T-helper 9 cell (primary cell): ENCODE results near the gene ILDR2.
"Not testable (repeated sequence)": the region's sequence is repeated elsewhere in the genome, so short reads cannot be mapped to it uniquely, and the experiment has no call there.

ENCODE experiments used
- DNase-seq: peaks from one replicate; pipeline ENCODE4 v3.0.0-alpha.2; 2020

ILDR2 gene

DNA sequence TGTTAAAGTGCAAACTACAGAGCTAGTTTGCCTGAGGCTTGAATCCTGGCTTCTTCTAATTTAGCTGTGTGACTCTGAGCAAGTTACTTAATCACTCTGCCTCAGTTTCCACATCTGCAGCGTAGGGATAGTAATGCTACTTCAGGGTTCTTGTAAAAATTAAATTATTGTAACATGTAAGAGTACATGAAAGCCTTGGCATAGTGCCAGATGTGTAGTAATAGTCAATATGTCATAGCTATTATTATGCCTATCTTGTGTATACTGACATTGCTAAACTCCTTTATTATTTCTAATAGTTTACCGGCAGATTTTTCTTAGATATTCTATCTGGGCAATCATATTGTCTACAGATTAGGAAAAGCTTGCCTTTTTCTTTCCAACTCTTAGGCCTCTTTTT, 92.4 kb downstream of the ILDR2 start:
- DNase-seq, result no peak

DNA sequence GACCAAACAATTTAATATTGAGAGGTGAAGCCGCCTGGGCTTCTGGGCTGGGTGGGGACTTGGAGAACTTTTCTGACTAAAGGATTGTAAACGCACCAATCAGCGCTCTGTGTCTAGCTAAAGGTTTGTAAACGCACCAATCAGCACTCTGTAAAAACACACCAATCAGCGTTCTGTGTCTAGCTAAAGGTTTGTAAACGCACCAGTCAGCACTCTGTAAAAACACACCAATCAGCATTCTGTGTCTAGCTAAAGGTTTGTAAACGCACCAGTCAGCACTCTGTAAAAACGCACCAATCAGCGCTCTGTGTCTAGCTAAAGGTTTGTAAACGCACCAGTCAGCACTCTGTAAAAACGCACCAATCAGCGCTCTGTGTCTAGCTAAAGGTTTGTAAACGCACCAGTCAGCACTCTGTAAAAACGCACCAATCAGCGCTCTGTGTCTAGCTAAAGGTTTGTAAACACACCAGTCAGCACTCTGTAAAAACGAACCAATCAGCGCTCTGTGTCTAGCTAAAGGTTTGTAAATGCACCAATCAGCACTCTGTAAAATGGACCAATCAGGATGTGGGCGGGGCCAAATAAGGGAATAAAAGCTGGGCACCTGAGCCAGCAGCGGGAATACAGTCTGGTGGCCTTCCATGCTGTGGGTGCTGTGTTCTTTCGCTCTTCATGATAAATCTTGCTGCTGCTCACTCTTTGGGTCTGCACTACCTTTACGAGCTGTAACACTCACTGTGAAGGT, 97.0 kb downstream of the ILDR2 start:
- DNase-seq, result not testable (repeated sequence)

DNA sequence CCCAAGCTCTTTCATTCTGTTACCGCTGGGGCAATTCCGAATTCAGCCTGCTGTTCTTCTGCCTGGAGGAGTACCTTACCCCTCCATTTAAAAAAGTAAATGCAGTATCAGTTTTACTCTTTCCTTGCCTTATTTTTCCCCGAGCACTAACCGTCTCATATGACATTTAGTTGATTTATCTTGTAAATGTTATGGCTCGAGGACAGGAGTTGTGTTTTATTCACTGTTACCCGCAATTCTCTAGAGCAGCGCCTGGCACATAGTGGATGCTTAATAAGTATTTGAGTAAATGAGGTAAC, 98.9 kb downstream of the ILDR2 start:
- no peak for DNase-seq

DNA sequence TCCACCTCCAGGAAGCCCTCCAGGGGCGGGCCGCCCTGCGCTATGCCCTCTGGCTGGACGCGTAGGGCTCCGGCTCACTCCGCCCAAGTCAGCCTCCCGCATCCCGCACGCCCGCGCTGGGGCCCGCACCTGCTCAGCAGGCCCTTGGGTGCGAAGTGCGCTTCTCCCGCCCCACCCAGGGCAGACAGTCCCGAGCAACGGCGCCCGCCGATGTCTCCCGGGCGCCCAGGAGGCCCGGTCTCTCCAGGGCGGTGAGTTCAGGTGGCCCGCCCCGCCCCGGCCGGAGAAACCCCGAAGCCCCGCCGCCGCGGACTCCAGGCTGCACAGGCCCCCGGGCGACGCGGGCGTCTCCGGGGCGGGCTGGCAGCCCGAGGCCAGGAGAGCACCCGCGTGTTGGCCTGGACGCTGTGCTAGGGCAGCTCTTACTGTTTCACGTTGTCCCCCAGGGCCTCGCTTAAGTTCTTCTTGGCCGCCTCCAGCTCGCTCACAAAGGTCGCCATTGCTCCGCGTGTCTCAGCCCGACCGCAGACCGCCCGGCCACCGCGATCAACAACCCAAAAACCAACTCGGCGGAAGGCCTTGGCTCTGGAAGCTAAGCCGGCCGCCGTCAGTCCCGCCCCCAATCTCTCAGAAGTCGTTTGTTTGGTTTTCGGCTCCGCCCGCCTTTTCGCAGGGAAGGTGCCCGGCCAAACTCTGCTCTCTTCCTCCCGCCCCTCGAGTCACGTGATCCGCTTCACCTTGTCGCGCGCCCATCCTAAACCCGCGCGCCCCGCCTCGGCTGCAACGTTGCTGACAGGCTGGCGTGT, 99.4 kb downstream of the ILDR2 start, which contains the start of gene TADA1:
TSS of gene TADA1 (minus strand) at position 531 of the 806 bp plus-strand sequence. CDS start at position 500, 31 bp downstream.
- peak; percentile 96 for DNase-seq

DNA sequence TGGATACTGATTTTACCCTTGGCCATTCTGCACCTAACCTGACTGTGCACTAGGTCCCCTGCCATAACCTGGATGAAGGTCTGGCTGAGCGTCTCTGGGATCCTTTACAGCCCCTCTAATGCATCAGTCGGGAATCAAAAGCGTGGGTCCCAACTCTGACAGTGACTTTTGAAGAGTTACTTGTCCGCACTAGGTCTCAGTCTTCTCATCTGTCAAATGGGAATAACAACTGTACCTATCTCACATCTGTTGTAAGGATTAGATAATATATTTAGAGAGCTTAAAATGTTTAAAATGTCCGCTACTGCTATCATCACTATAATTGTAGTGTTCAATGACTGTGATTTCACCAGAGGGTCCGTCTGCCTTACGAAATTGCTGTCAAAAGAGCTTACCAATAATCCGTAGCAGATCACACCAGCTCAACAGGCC, 100.0 kb downstream of the ILDR2 start:
- DNase-seq, result no peak

DNA sequence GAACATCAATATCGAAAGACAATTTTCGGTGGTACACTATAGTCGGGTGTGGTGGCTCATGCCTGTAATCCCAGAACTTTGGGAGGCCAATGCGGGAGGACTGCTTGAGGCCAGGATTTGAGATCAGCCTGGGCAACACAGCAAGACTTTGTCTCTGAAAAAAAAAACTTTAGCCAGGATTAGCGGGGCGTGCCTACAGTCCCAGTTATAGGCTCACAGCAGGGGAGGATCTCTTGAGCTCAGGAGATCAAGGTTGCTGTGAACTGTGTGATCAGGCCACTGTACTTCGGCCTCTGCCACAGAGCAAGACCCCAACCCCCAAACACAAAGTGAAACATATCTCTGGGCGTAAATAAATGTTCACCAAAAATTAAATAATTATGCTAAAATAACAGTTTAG, 100.9 kb downstream of the ILDR2 start:
- no peak for DNase-seq

DNA sequence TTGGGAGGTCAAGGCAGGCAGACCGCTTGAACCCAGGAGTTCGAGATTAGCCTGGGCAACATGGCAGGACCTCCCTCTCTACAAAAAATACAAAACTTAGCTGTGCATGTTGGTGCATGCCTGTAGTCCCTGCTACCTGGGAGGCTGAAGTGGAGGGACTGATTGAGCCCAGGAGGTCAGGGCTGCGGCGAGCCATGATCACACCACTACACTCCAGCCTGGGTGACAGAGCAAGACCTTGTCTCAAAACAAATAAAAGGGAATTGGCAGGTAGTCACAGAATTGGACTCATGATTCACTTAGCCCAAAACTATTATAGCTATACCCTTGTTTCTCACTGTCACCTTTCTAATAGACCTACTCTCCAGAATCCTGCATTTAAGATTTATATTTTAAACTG, 104.8 kb downstream of the ILDR2 start:
- DNase-seq, result no peak

DNA sequence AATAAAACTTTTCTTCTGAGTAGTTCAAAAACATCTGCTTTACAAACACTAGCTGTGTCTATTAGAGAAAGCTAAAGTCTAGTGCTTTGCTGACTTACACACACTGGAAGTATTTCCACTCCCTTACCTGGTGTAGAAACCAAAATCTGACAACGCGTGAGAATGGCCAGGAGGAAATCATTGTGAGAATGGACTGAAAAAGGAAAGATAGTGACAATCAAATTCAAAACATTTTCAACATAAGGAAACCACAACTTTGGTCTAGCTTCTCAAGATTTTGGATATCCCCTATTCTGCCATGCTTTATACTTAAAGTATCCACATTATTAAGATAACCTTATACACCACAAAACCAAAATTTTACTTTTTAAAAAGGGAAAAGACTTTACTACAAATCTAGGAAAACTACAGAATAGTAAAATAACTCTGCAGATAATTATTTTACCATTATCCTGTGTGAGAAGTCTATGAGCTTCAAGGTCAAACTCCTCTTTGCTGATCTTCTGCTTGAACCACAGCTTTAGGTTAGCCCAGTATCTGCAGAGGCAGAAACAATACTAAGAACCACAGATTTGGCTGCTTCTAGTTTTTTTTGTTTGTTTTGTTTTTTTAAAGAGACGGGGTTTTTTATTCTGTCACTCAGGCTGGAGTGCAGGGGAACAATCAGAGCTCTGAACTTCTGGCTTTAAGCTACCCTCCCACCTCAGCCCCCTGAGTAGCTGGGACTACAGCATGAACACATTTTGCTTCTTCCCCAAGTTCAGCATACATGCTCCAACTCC, 105.8 kb downstream of the ILDR2 start:
- no peak for DNase-seq

DNA sequence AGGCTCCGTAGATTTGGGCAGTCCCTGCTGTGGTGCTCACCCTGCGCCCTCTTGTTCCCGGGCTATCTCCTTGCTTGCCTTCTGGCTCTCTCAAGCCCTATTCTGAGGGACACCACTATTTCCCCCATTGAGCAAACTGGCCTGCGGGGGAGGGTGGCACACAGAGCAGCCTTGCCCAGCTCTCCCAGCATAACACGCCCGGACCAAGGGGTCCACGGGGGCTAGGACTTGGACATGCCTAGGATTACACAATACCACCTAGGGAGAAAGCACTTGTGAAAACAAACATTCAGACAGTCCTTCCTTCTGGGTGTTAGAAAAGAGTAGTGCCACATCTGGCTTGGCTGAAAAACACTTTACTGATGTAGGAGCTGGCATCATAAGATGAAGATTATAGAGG, 106.7 kb downstream of the ILDR2 start:
- DNase-seq, result no peak

DNA sequence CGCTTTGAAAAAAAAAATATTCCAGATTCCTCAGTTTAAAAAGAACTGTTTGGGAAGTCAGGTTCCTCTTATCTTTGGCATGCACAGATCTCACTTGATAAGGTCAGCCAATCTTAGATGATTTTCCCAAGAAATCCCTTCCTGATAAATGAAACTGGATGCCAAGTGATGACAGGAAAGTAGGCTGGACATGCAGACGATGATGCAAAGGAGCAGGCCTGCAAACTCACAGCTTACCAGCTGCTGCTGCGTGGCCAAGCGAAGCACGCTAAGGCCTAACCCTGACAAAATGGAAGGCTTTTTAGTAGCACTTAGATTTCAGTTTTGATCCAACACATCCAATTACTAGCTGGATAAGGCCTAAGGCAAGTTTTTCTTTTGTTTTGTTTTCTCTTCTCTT, 109.4 kb downstream of the ILDR2 start:
- DNase-seq, result no peak

DNA sequence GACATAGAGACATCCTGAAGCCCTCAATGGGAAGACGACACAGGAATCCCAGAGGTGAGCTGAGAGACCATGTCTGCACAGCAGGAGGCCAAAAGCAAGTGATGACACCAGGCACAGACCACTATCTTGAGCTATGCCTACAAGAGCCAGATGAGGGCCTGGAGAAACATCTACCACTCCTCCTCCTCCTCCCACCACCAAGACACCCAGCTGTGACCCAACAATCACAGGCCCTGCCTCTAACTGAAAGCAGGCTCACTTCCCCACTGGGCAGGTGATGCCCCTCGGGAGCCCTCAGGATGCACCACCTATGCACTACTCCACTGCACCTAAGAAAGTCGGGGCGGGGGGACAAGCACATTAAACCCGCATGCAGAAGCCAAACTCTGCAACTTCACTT, 115.7 kb downstream of the ILDR2 start:
- no peak for DNase-seq

DNA sequence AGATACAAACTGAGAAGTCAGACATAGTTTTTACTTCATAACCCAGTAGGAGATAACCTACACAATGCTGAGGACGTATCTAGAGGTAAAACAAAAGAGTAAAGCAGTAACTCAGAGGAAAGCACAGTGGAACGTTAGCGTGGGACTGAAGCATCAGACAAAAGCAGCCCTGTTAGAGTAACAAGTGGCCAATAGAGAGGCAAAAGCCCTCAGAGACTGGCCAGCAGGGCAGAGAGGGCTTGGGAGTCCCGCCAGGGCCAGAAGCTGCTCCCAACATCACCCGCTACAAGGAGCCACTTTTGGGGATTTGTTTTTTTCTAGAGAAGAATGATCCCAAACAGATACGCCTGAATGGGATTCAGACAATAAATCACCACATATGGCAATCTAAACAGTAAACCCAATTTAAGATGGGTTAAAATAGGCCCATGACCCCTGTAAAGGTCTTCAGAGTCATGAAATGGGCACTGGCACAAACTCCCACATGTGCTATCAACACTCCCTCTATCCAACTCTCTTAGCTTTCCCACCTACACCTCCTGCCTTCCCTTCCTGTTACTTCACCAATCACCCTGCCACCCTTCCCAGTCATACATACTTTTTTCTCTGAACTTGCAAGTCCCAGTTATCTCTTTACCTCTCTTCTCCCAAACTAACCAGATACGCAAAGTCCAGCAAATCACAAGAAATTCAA, 116.5 kb downstream of the ILDR2 start:
- no peak for DNase-seq
